ENCODE data around the gene PPTC7.
"Not testable (repeated sequence)": the region's sequence is repeated elsewhere in the genome, so short reads cannot be mapped to it uniquely, and the experiment has no call there.

PPTC7 gene

DNA sequence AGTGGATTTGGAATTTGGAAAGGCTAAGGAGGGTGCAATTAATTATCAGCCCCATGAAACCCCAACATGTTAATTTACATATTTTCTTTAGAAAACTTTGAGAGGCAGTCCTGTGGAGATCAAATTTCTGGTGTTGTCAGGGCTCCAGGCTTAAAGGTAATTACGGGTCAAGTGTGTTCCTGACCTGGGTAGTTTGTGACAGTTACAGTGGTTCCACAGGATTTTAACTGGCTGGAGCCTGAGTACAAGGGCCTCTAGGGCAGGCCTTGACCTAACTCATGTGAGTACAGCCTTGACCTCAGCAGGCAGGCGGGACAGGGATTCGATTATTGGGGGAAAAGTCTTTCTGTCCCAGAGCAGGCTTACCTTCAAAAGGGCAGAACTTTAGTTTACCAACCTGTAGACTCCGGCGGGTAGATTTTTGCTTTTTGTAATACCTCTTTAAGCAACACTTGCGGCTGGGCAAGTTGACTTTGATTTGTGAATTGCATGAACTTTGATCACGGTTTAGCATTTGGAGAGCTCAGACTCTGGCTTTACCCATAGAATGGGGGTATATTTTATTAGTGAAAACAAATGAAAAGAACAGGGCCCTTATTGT is 8.4 kb upstream of the PPTC7 start:
- Histone ChIP-seq H3K4me2 (ENCODE audit: insufficient read depth, low read length, poor library complexity, severe bottlenecking) (no peak overlapping the region), H3K36me3 (replicated peaks in 1 of 2; ENCODE audit: control insufficient read depth in 2 of 2, insufficient read depth in 2 of 2, low read length in 2 of 2) (no peaks in the 10 kb centered on the region), H3K4me1 (ENCODE audit: control insufficient read depth in 2 of 2, insufficient read depth in 1 of 2, low read depth in 1 of 2, low read length in 2 of 2) (peaks cover 4 to 5% of the 10 kb centered on the region in 2 donors), H3K4me3 (ENCODE audit: low read length in 2 of 2) (no peak overlapping the region), H3K9me3 (replicated peaks in 1 of 2; ENCODE audit: control insufficient read depth in 2 of 2, insufficient read depth in 1 of 2, low read depth in 1 of 2, low read length in 2 of 2) (no peaks in the 10 kb centered on the region), H3K18ac (ENCODE audit: low read length) (no peak overlapping the region), H2BK5ac (ENCODE audit: low read length) (no peak overlapping the region), H3K14ac (ENCODE audit: low read length) (no peak overlapping the region), H3K4ac (ENCODE audit: low read length) (no peak overlapping the region), H3K79me1 (ENCODE audit: low read depth, low read length) (no peaks in the 10 kb centered on the region), H4K91ac (ENCODE audit: low read depth, low read length, poor library complexity) (no peak overlapping the region), H2AFZ (ENCODE audit: low read length) (peak overlapping the region; percentile 40), H3K23ac (ENCODE audit: low read depth, low read length, poor library complexity) (no peak overlapping the region), H3K9ac (ENCODE audit: low read depth, low read length, poor library complexity) (no peak overlapping the region), H2BK120ac (ENCODE audit: low read depth, low read length) (no peak overlapping the region), H3K27me3 (ENCODE audit: control insufficient read depth in 3 of 3, insufficient read depth in 3 of 3, low read depth in 1 of 3, low read length in 3 of 3) (no peaks in the 10 kb centered on the region), H3K27ac (replicated peaks; ENCODE audit: low read length) (no peak overlapping the region), H2BK12ac (ENCODE audit: low read length) (no peak overlapping the region), H4K8ac (ENCODE audit: low read depth, low read length) (no peak overlapping the region), H2BK15ac (ENCODE audit: low read length) (no peak overlapping the region), H2AK5ac (ENCODE audit: low read depth, low read length) (no peak overlapping the region)
- DNase-seq (ENCODE audit: low spot score): no peak
- no CpG with 5 or more reads among the region's 7 CpGs for WGBS, 2 donors (ENCODE audit: extremely low coverage in 2 of 2, insufficient read length in 2 of 2, insufficient replicate concordance in 1 of 2)

GRCh38 chr12:110590806-110591326 is 7.7 kb upstream of the PPTC7 start:
- peaks cover 0 to 2% (median 0%) of the 10 kb centered on the region in 3 experiments for H3K27me3 ChIP-seq (ENCODE audit: control insufficient read depth in 3 of 3, insufficient read depth in 3 of 3, low read depth in 1 of 3, low read length in 3 of 3)
- H3K27ac ChIP-seq (replicated peaks; ENCODE audit: low read length): no peak overlapping the region
- H3K4me3 ChIP-seq (ENCODE audit: low read length in 2 of 2): no peak overlapping the region
- no peak overlapping the region for H2AK5ac ChIP-seq (ENCODE audit: low read depth, low read length)
- no peak overlapping the region for H2BK5ac ChIP-seq (ENCODE audit: low read length)
- H2BK12ac ChIP-seq (ENCODE audit: low read length): no peak overlapping the region
- no peak for DNase-seq (ENCODE audit: low spot score)
- H3K4me2 ChIP-seq (ENCODE audit: insufficient read depth, low read length, poor library complexity, severe bottlenecking): no peak overlapping the region
- H4K91ac ChIP-seq (ENCODE audit: low read depth, low read length, poor library complexity): no peak overlapping the region
- no peak overlapping the region for H3K18ac ChIP-seq (ENCODE audit: low read length)
- H3K9me3 ChIP-seq (replicated peaks in 1 of 2; ENCODE audit: control insufficient read depth in 2 of 2, insufficient read depth in 1 of 2, low read depth in 1 of 2, low read length in 2 of 2): no peaks in the 10 kb centered on the region
- H2BK15ac ChIP-seq (ENCODE audit: low read length): no peak overlapping the region
- peaks cover 5% of the 10 kb centered on the region in 2 donors for H3K4me1 ChIP-seq (ENCODE audit: control insufficient read depth in 2 of 2, insufficient read depth in 1 of 2, low read depth in 1 of 2, low read length in 2 of 2)
- no peak overlapping the region for H3K14ac ChIP-seq (ENCODE audit: low read length)
- H3K23ac ChIP-seq (ENCODE audit: low read depth, low read length, poor library complexity): no peak overlapping the region
- H3K79me1 ChIP-seq (ENCODE audit: low read depth, low read length): no peaks in the 10 kb centered on the region
- WGBS, 2 donors (ENCODE audit: extremely low coverage in 2 of 2, insufficient read length in 2 of 2, insufficient replicate concordance in 1 of 2): no CpG with 5 or more reads among the region's 3 CpGs
- no peak overlapping the region for H2BK120ac ChIP-seq (ENCODE audit: low read depth, low read length)
- no peak overlapping the region for H3K4ac ChIP-seq (ENCODE audit: low read length)
- no peaks in the 10 kb centered on the region for H3K36me3 ChIP-seq (replicated peaks in 1 of 2; ENCODE audit: control insufficient read depth in 2 of 2, insufficient read depth in 2 of 2, low read length in 2 of 2)
- H4K8ac ChIP-seq (ENCODE audit: low read depth, low read length): no peak overlapping the region
- no peak overlapping the region for H3K9ac ChIP-seq (ENCODE audit: low read depth, low read length, poor library complexity)
- peak overlapping the region; percentile 16 for H2AFZ ChIP-seq (ENCODE audit: low read length)

DNA sequence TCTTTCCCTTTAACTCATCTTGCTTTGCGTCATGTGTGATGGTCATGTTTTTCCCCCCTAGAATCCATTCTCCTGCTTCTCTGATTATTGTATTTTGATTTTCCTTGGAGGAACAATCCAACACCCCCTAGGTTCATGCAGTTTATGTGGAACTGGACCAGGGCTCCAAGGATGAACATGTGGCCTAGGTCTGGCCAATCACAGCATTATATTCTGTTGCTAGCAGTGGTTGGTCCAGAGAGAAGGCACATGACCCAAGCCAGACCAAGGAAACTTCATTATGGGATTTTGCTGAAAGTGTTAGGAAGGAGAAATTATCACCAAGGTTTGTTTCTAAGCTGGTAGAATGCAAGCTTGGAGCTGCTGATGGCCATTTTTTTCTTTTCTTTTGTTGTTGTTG is 6.9 kb upstream of the PPTC7 start:
- no peak for DNase-seq (ENCODE audit: low spot score)
- no peak overlapping the region for H3K9ac ChIP-seq (ENCODE audit: low read depth, low read length, poor library complexity)
- no peak overlapping the region for H2BK12ac ChIP-seq (ENCODE audit: low read length)
- no peaks in the 10 kb centered on the region for H3K36me3 ChIP-seq (replicated peaks in 1 of 2; ENCODE audit: control insufficient read depth in 2 of 2, insufficient read depth in 2 of 2, low read length in 2 of 2)
- H2BK15ac ChIP-seq (ENCODE audit: low read length): no peak overlapping the region
- no peak overlapping the region for H4K8ac ChIP-seq (ENCODE audit: low read depth, low read length)
- no peak overlapping the region for H4K91ac ChIP-seq (ENCODE audit: low read depth, low read length, poor library complexity)
- H3K79me1 ChIP-seq (ENCODE audit: low read depth, low read length): no peaks in the 10 kb centered on the region
- no peak overlapping the region for H2BK120ac ChIP-seq (ENCODE audit: low read depth, low read length)
- H3K27ac ChIP-seq (replicated peaks; ENCODE audit: low read length): no peak overlapping the region
- no peak overlapping the region for H3K23ac ChIP-seq (ENCODE audit: low read depth, low read length, poor library complexity)
- no peak overlapping the region for H2BK5ac ChIP-seq (ENCODE audit: low read length)
- H3K4me1 ChIP-seq (ENCODE audit: control insufficient read depth in 2 of 2, insufficient read depth in 1 of 2, low read depth in 1 of 2, low read length in 2 of 2): peaks cover 7% of the 10 kb centered on the region in 2 donors
- H3K9me3 ChIP-seq (replicated peaks in 1 of 2; ENCODE audit: control insufficient read depth in 2 of 2, insufficient read depth in 1 of 2, low read depth in 1 of 2, low read length in 2 of 2): no peaks in the 10 kb centered on the region
- H3K14ac ChIP-seq (ENCODE audit: low read length): no peak overlapping the region
- no peak overlapping the region for H3K4me2 ChIP-seq (ENCODE audit: insufficient read depth, low read length, poor library complexity, severe bottlenecking)
- no peak overlapping the region for H3K4ac ChIP-seq (ENCODE audit: low read length)
- H3K18ac ChIP-seq (ENCODE audit: low read length): no peak overlapping the region
- no peak overlapping the region for H2AFZ ChIP-seq (ENCODE audit: low read length)
- H3K27me3 ChIP-seq (ENCODE audit: control insufficient read depth in 3 of 3, insufficient read depth in 3 of 3, low read depth in 1 of 3, low read length in 3 of 3): peaks cover 0 to 10% (median 0%) of the 10 kb centered on the region in 3 experiments
- H2AK5ac ChIP-seq (ENCODE audit: low read depth, low read length): no peak overlapping the region
- H3K4me3 ChIP-seq (ENCODE audit: low read length in 2 of 2): no peak overlapping the region
- WGBS, 2 donors (ENCODE audit: extremely low coverage in 2 of 2, insufficient read length in 2 of 2, insufficient replicate concordance in 1 of 2): no CpG with 5 or more reads among the region's 1 CpG

GRCh38 chr12:110587102-110587501 is 4.0 kb upstream of the PPTC7 start:
- not testable (repeated sequence) for H3K4me1 ChIP-seq (ENCODE audit: control insufficient read depth in 2 of 2, insufficient read depth in 1 of 2, low read depth in 1 of 2, low read length in 2 of 2); H3K18ac ChIP-seq (ENCODE audit: low read length); H2BK12ac ChIP-seq (ENCODE audit: low read length); H2AFZ ChIP-seq (ENCODE audit: low read length); H3K36me3 ChIP-seq (replicated peaks in 1 of 2; ENCODE audit: control insufficient read depth in 2 of 2, insufficient read depth in 2 of 2, low read length in 2 of 2); H3K9me3 ChIP-seq (replicated peaks in 1 of 2; ENCODE audit: control insufficient read depth in 2 of 2, insufficient read depth in 1 of 2, low read depth in 1 of 2, low read length in 2 of 2); H3K4me3 ChIP-seq (ENCODE audit: low read length in 2 of 2); H3K9ac ChIP-seq (ENCODE audit: low read depth, low read length, poor library complexity); H3K27ac ChIP-seq (replicated peaks; ENCODE audit: low read length); H3K14ac ChIP-seq (ENCODE audit: low read length); H4K8ac ChIP-seq (ENCODE audit: low read depth, low read length); H3K23ac ChIP-seq (ENCODE audit: low read depth, low read length, poor library complexity); H3K4me2 ChIP-seq (ENCODE audit: insufficient read depth, low read length, poor library complexity, severe bottlenecking); H2BK120ac ChIP-seq (ENCODE audit: low read depth, low read length); H4K91ac ChIP-seq (ENCODE audit: low read depth, low read length, poor library complexity); H3K4ac ChIP-seq (ENCODE audit: low read length); H2BK5ac ChIP-seq (ENCODE audit: low read length); H2BK15ac ChIP-seq (ENCODE audit: low read length); H2AK5ac ChIP-seq (ENCODE audit: low read depth, low read length); DNase-seq (ENCODE audit: low spot score); H3K79me1 ChIP-seq (ENCODE audit: low read depth, low read length)
- H3K27me3 ChIP-seq (ENCODE audit: control insufficient read depth in 3 of 3, insufficient read depth in 3 of 3, low read depth in 1 of 3, low read length in 3 of 3): peaks cover 0 to 16% (median 3%) of the 10 kb centered on the region in 3 experiments
- WGBS, 2 donors (ENCODE audit: extremely low coverage in 2 of 2, insufficient read length in 2 of 2, insufficient replicate concordance in 1 of 2): no CpG with 5 or more reads among the region's 2 CpGs

All from neuronal stem cell (in vitro differentiated cells).